ENCODE results near the gene DMRT3.

The DMRT3 gene

DNA sequence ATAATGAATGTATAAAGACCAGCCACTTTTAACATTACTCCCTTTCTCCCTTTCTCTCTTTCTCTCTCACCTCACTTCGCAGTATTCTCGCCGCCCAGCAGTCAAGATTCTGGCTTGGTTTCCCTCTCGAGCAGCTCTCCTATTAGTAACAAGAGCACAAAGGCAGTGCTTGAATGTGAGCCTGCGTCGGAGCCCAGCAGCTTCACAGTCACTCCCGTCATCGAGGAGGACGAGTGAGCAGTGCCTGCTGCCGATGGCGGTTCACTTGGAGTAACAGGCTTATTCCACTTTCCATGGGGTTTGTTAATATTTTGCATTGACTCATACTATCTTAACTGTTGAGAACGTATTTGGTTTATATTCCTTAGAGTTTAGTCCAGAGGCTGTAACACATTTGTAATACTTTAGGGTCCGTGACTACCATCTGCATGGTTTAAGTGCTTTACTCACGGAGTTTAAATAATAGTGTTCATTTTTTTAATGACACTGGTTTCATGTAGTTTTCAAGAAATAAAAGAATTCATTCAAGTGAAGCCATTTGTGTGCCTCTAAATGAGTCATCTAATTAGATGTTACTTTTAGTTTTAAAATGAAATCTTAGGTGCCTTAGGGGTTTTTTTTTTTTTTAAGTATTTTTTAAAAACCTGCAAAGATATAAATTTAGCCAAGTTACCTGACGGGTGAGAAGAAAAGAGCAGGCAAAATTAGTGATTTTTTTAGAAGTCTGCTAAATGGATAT, 8.4 kb upstream of the DMRT3 start:
- TF ChIP-seq, protein P1, sequence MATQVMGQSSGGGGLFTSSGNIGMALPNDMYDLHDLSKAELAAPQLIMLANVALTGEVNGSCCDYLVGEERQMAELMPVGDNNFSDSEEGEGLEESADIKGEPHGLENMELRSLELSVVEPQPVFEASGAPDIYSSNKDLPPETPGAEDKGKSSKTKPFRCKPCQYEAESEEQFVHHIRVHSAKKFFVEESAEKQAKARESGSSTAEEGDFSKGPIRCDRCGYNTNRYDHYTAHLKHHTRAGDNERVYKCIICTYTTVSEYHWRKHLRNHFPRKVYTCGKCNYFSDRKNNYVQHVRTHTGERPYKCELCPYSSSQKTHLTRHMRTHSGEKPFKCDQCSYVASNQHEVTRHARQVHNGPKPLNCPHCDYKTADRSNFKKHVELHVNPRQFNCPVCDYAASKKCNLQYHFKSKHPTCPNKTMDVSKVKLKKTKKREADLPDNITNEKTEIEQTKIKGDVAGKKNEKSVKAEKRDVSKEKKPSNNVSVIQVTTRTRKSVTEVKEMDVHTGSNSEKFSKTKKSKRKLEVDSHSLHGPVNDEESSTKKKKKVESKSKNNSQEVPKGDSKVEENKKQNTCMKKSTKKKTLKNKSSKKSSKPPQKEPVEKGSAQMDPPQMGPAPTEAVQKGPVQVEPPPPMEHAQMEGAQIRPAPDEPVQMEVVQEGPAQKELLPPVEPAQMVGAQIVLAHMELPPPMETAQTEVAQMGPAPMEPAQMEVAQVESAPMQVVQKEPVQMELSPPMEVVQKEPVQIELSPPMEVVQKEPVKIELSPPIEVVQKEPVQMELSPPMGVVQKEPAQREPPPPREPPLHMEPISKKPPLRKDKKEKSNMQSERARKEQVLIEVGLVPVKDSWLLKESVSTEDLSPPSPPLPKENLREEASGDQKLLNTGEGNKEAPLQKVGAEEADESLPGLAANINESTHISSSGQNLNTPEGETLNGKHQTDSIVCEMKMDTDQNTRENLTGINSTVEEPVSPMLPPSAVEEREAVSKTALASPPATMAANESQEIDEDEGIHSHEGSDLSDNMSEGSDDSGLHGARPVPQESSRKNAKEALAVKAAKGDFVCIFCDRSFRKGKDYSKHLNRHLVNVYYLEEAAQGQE (IDR thresholded peaks at IDR 0.05; ENCODE audit: insufficient read depth in 1 of 2, low read depth in 2 of 2, low read length in 2 of 2) = no peak
- TF ChIP-seq TAF1 (IDR thresholded peaks at IDR 0.05; ENCODE audit: borderline replicate concordance, insufficient read depth, low read length) = no peak
- no peak for TF ChIP-seq POLR2AphosphoS5 (IDR thresholded peaks at IDR 0.05; ENCODE audit: low read depth, low read length)
- TF ChIP-seq SIN3A (IDR thresholded peaks at IDR 0.05; ENCODE audit: borderline replicate concordance, insufficient read depth, low read length) = no peak
- no peak for TF ChIP-seq FOXP2 (optimal IDR thresholded peaks at IDR 0.05; ENCODE audit: borderline replicate concordance, extremely low read depth, extremely low read length, insufficient read depth)

DNA sequence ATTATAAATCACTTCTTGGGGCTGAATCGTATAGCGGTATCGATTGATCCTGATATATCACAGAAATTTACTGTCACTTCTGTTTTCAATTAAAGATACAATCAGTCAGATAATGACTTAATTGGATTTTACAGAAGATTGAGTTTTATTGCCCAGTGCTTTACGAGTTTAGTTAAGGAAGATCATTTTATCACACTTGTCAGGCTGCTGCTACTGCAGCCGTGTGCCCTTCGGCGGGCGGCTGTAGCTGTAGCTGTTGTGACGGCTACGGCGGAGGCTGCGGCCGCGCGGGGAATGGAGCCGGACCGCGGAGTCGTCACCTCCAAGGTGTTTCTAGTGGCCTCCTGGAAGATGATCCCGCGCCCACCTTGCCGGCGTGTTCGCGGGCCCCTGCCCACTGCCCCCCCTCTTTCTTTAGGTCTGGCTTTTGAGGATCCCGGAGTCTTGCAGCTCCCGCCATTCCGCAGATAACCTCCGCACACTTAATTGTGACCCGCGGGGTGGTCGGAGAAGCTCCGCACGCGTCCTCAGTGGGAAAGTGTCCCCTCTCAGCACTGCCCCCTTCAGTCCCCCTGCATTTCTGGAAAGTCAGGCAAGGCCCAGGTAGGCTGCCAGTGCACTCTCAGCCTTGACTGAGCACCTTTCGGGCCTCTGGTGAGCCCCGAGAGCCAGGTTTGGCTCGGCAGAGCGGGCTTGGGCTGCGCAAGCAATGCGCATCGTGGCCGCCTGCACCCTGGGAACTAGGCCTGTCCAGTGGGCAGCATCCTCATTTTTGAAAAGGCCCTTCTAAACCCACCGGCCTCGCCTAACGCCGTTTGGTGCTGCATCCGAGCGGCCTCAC, 6.9 kb upstream of the DMRT3 start:
- no peak for TF ChIP-seq SIN3A (IDR thresholded peaks at IDR 0.05; ENCODE audit: borderline replicate concordance, insufficient read depth, low read length)

DNA sequence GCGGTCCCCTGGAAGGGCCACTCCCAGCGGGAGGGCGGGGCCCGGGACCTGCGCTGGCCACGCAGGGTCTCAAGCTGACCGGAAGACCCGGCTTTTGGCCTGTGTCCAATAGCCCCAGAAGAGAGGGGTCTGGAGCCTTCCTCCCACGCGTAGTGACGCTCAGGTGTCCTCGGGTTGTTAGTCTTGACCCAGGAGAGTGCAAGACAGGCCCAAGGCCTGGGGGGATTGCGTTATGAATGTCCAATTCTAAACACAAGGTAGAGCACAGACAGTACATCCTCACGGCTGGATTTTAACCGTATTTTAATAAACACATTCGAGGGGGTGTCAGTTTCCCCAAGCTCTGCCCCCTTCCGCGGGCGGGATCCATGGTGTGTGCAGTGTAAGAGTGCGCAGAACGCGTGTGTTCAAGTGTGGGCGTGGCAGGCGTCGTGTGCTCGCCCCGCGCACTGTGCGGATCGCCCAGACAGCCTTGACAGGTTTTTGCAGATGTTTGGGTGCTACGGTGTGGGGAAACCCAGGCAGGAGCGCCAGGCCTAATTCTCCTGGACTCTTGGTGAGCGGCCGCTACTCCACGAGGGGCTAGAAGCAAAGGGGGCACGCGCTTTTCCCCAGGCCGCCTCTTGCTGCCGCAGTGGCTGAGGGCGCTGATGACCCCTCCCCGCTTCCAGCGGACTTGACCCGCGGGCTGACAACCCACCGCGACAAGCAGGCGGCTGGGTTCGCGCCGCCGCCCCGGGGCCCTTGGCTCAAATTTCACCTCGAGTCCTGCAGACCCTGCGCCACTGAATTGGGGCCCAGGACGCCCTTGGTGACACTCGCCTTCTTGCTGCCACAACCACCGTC, 6.1 kb upstream of the DMRT3 start:
- TF ChIP-seq, protein P1 (IDR thresholded peaks at IDR 0.05; ENCODE audit: insufficient read depth in 1 of 2, low read depth in 2 of 2, low read length in 2 of 2) = no peak
- TF ChIP-seq TAF1 (IDR thresholded peaks at IDR 0.05; ENCODE audit: borderline replicate concordance, insufficient read depth, low read length) (no peak), POLR2AphosphoS5 (IDR thresholded peaks at IDR 0.05; ENCODE audit: low read depth, low read length) (no peak), SIN3A (IDR thresholded peaks at IDR 0.05; ENCODE audit: borderline replicate concordance, insufficient read depth, low read length) (no peak), FOXP2 (optimal IDR thresholded peaks at IDR 0.05; ENCODE audit: borderline replicate concordance, extremely low read depth, extremely low read length, insufficient read depth) (no peak)

DNA sequence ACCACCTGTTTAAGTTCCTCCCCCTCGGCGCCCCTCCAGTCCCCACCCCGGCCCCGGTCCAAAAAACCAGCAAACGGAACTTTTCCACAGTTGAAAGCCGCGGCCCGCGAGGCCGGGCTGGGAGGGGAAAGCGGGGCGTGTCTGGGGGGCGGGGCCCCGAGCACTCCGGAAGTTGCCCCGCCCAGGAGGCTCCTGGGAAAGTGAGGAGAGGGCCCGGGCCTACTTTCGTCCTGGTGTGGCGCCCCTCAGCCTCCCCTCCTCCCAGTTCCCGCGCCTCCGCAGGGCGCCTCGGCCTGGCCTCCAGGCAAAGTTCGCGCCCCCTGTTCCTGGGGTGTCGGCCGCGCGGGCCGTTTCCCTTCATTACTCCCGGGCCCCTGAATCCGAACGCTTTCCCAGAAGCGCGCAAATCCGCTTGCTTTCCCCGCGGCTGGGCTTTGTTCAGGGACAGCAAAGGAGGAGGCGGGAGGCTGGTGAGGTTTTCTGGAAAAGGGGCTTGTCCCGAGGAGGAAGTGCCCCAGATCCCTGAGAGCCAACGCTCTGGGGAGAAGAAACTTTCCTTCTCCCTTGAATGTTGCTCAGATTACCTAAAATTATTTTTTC, 4.5 kb upstream of the DMRT3 start:
- TF ChIP-seq, protein P1 (IDR thresholded peaks at IDR 0.05; ENCODE audit: insufficient read depth in 1 of 2, low read depth in 2 of 2, low read length in 2 of 2) = no peak
- TF ChIP-seq SIN3A (IDR thresholded peaks at IDR 0.05; ENCODE audit: borderline replicate concordance, insufficient read depth, low read length) = no peak
